GM18508 (cell line): ENCODE measurements around the gene PDCD1.
"Not testable (repeated sequence)": the region's sequence is repeated elsewhere in the genome, so short reads cannot be mapped to it uniquely, and the experiment has no call there.

Experiments
- ATAC-seq: cut with Tn5 transposase; IDR thresholded peaks from one replicate; pipeline ENCODE4 v1.9.1; 2021; ENCODE audit warnings: moderate number of reproducible peaks; ENCODE audit not compliant: insufficient read depth, unreplicated experiment

PDCD1 gene

GRCh38 chr2:241879326-241879725 lies 20.6 kb upstream of the PDCD1 start:
- ATAC-seq = no peak

- ATAC-seq = no peak
These were observed 19.6 kb upstream of the PDCD1 start for GRCh38 chr2:241877989-241878970.

- ATAC-seq = no peak
These were observed 18.5 kb upstream of the PDCD1 start for GRCh38 chr2:241877197-241877685.

- ATAC-seq = no peak
These were observed 18.0 kb upstream of the PDCD1 start for GRCh38 chr2:241876528-241877196.

GRCh38 chr2:241875754-241876527 lies 17.2 kb upstream of the PDCD1 start:
- ATAC-seq = not testable (repeated sequence)

GRCh38 chr2:241874277-241874925 lies 15.7 kb upstream of the PDCD1 start:
- ATAC-seq = no peak

GRCh38 chr2:241873803-241874110 lies 15.1 kb upstream of the PDCD1 start:
- no peak for ATAC-seq

- ATAC-seq = no peak
These were observed 14.5 kb upstream of the PDCD1 start for GRCh38 chr2:241873081-241873802.

GRCh38 chr2:241872313-241872642 lies 13.6 kb upstream of the PDCD1 start:
- ATAC-seq = no peak

- ATAC-seq = no peak
These were observed 13.0 kb upstream of the PDCD1 start for GRCh38 chr2:241871538-241872312.

- ATAC-seq = no peak
These were observed 12.2 kb upstream of the PDCD1 start for GRCh38 chr2:241870611-241871537.

- ATAC-seq = no peak
These were observed 11.4 kb upstream of the PDCD1 start for GRCh38 chr2:241870081-241870541.

GRCh38 chr2:241869087-241869961 lies 10.6 kb upstream of the PDCD1 start, which contains the start of gene RTP5:
Gene RTP5 (plus strand): TSS chr2:241869729. CDS start chr2:241869757, 28 bp downstream.
- no peak for ATAC-seq

GRCh38 chr2:241868661-241869081 lies 10.0 kb upstream of the PDCD1 start:
- ATAC-seq = no peak

GRCh38 chr2:241867776-241868420 lies 9.2 kb upstream of the PDCD1 start:
- no peak for ATAC-seq
